Measurements from ENCODE around the gene SLC25A2. TPM values are rescaled to one million over a fixed set of nuclear protein-coding genes. Genes with fewer than 3 reads are reported as not detected.

Gene SLC25A2
- total RNA-seq, 1 donor from 2014 or later: 0.62 TPM

GRCh38 chr5:141260458-141261237 is 43.2 kb downstream of the SLC25A2 start:
- no peak for DNase-seq (ENCODE audit: low spot score)
- Mint-ChIP-seq H3K9me3 (ENCODE audit: unreplicated experiment) (peaks cover 56% of the 10 kb centered on the region), H3K27ac (ENCODE audit: unreplicated experiment) (no peak overlapping the region), H3K4me1 (ENCODE audit: unreplicated experiment) (no peaks in the 10 kb centered on the region), H3K27me3 (ENCODE audit: unreplicated experiment) (peaks cover 2% of the 10 kb centered on the region), H3K36me3 (ENCODE audit: low read depth, unreplicated experiment) (peaks cover 59% of the 10 kb centered on the region), H3K4me3 (ENCODE audit: unreplicated experiment) (peak overlapping the region; percentile 45)
- TF ChIP-seq CTCF (IDR thresholded peaks at IDR 0.05; ENCODE audit: unreplicated experiment): no peak

GRCh38 chr5:141258948-141259347 is 44.9 kb downstream of the SLC25A2 start:
- Mint-ChIP-seq H3K4me1 (ENCODE audit: unreplicated experiment) (no peaks in the 10 kb centered on the region), H3K36me3 (ENCODE audit: low read depth, unreplicated experiment) (peaks cover 47% of the 10 kb centered on the region)

GRCh38 chr5:141258464-141258863 is 45.4 kb downstream of the SLC25A2 start:
- Mint-ChIP-seq H3K4me1 (ENCODE audit: unreplicated experiment) (no peaks in the 10 kb centered on the region), H3K4me3 (ENCODE audit: unreplicated experiment) (no peak overlapping the region), H3K9me3 (ENCODE audit: unreplicated experiment) (peaks cover 46% of the 10 kb centered on the region), H3K36me3 (ENCODE audit: low read depth, unreplicated experiment) (peaks cover 46% of the 10 kb centered on the region), H3K27ac (ENCODE audit: unreplicated experiment) (no peak overlapping the region), H3K27me3 (ENCODE audit: unreplicated experiment) (peaks cover 2% of the 10 kb centered on the region)
- TF ChIP-seq CTCF (IDR thresholded peaks at IDR 0.05; ENCODE audit: unreplicated experiment): no peak
- no peak for DNase-seq (ENCODE audit: low spot score)

More at GRCh38 chr5:141258948-141259347, 44.9 kb downstream of the SLC25A2 start:
- DNase-seq (ENCODE audit: low spot score): no peak
- Mint-ChIP-seq H3K27me3 (ENCODE audit: unreplicated experiment) (peaks cover 2% of the 10 kb centered on the region), H3K9me3 (ENCODE audit: unreplicated experiment) (peaks cover 49% of the 10 kb centered on the region), H3K4me3 (ENCODE audit: unreplicated experiment) (no peak overlapping the region), H3K27ac (ENCODE audit: unreplicated experiment) (no peak overlapping the region)
- no peak for TF ChIP-seq CTCF (IDR thresholded peaks at IDR 0.05; ENCODE audit: unreplicated experiment)

Other genes starting within 250 kb of the SLC25A2 start
- 44.9 TPM for gene PCDHB2, start 209.4 kb downstream of the SLC25A2 start, total RNA-seq (ENCODE audit: unreplicated experiment)
- 6.5 TPM for gene PCDHB3, start 203.6 kb downstream of the SLC25A2 start, total RNA-seq (ENCODE audit: unreplicated experiment)
- 2.3 TPM for gene PCDHB4, start 182.2 kb downstream of the SLC25A2 start, total RNA-seq (ENCODE audit: unreplicated experiment)
- gene PCDHB5, start 168.8 kb downstream of the SLC25A2 start, total RNA-seq (ENCODE audit: unreplicated experiment): 7.8 TPM
- gene PCDHB6, start 154.0 kb downstream of the SLC25A2 start, total RNA-seq (ENCODE audit: unreplicated experiment): 1.1 TPM
- gene PCDHB7, start 131.4 kb downstream of the SLC25A2 start, total RNA-seq (ENCODE audit: unreplicated experiment): 4.6 TPM
- 9.2 TPM for gene PCDHB8, start 126.3 kb downstream of the SLC25A2 start, total RNA-seq (ENCODE audit: unreplicated experiment)
- 10.9 TPM for gene PCDHB16, start 121.7 kb downstream of the SLC25A2 start, total RNA-seq (ENCODE audit: unreplicated experiment)
- 15.2 TPM for gene PCDHB9, start 116.9 kb downstream of the SLC25A2 start, total RNA-seq (ENCODE audit: unreplicated experiment)
- gene PCDHB10, start 111.7 kb downstream of the SLC25A2 start, total RNA-seq (ENCODE audit: unreplicated experiment): 10.3 TPM
- 6.4 TPM for gene PCDHB11, start 104.4 kb downstream of the SLC25A2 start, total RNA-seq (ENCODE audit: unreplicated experiment)
- gene PCDHB12, start 95.3 kb downstream of the SLC25A2 start, total RNA-seq (ENCODE audit: unreplicated experiment): 8.4 TPM
- gene PCDHB13, start 90.1 kb downstream of the SLC25A2 start, total RNA-seq (ENCODE audit: unreplicated experiment): 7.1 TPM
- 8.4 TPM for gene PCDHB14, start 80.7 kb downstream of the SLC25A2 start, total RNA-seq (ENCODE audit: unreplicated experiment)
- 10.5 TPM for gene PCDHB15, start 58.7 kb downstream of the SLC25A2 start, total RNA-seq (ENCODE audit: unreplicated experiment)
- gene TAF7, start 16.7 kb upstream of the SLC25A2 start, total RNA-seq (ENCODE audit: unreplicated experiment): 86.4 TPM
- gene PCDHGA1, start 26.5 kb upstream of the SLC25A2 start, total RNA-seq (ENCODE audit: unreplicated experiment): 1.4 TPM
- 1.6 TPM for gene PCDHGA2, start 34.7 kb upstream of the SLC25A2 start, total RNA-seq (ENCODE audit: unreplicated experiment)
- gene PCDHGA3, start 39.8 kb upstream of the SLC25A2 start, total RNA-seq (ENCODE audit: unreplicated experiment): 1.4 TPM
- gene PCDHGB1, start 46.0 kb upstream of the SLC25A2 start, total RNA-seq (ENCODE audit: unreplicated experiment): 3.1 TPM
- gene PCDHGA4, start 51.0 kb upstream of the SLC25A2 start, total RNA-seq (ENCODE audit: unreplicated experiment): 2.0 TPM
- 11.1 TPM for gene PCDHGB2, start 55.9 kb upstream of the SLC25A2 start, total RNA-seq (ENCODE audit: unreplicated experiment)
- 2.4 TPM for gene PCDHGA5, start 60.1 kb upstream of the SLC25A2 start, total RNA-seq (ENCODE audit: unreplicated experiment)
- 4.1 TPM for gene PCDHGB3, start 66.2 kb upstream of the SLC25A2 start, total RNA-seq (ENCODE audit: unreplicated experiment)
- 3.9 TPM for gene PCDHGA6, start 69.8 kb upstream of the SLC25A2 start, total RNA-seq (ENCODE audit: unreplicated experiment)
- gene PCDHGA7, start 78.7 kb upstream of the SLC25A2 start, total RNA-seq (ENCODE audit: unreplicated experiment): 6.3 TPM
- gene PCDHGB4, start 83.6 kb upstream of the SLC25A2 start, total RNA-seq (ENCODE audit: unreplicated experiment): 13.2 TPM
- gene PCDHGA8, start 88.6 kb upstream of the SLC25A2 start, total RNA-seq (ENCODE audit: unreplicated experiment): 2.6 TPM
- gene PCDHGB5, start 93.9 kb upstream of the SLC25A2 start, total RNA-seq (ENCODE audit: unreplicated experiment): 5.5 TPM
- gene PCDHGA9, start 98.7 kb upstream of the SLC25A2 start, total RNA-seq (ENCODE audit: unreplicated experiment): 3.1 TPM
- 60.0 TPM for gene PCDHGB6, start 104.0 kb upstream of the SLC25A2 start, total RNA-seq (ENCODE audit: unreplicated experiment)
- 43.0 TPM for gene PCDHGA10, start 108.9 kb upstream of the SLC25A2 start, total RNA-seq (ENCODE audit: unreplicated experiment)
- gene PCDHGB7, start 113.6 kb upstream of the SLC25A2 start, total RNA-seq (ENCODE audit: unreplicated experiment): 45.2 TPM
- gene PCDHGA11, start 117.0 kb upstream of the SLC25A2 start, total RNA-seq (ENCODE audit: unreplicated experiment): 10.8 TPM
- 3.8 TPM for gene PCDHGA12, start 126.5 kb upstream of the SLC25A2 start, total RNA-seq (ENCODE audit: unreplicated experiment)
- gene PCDHGC3, start 171.9 kb upstream of the SLC25A2 start, total RNA-seq (ENCODE audit: unreplicated experiment): 68.2 TPM
- gene PCDHGC4, start 181.0 kb upstream of the SLC25A2 start, total RNA-seq (ENCODE audit: unreplicated experiment): 3.5 TPM
- gene PCDHGC5, start 185.0 kb upstream of the SLC25A2 start, total RNA-seq (ENCODE audit: unreplicated experiment): 2.9 TPM

Data from endothelial cell (in vitro differentiated cells).